Esophagus squamous epithelium (tissue), 4 donors: ENCODE results near the gene HDAC1.

Source experiments
- POLR2A ChIP-seq, 4 donors: fragments of 450-650 bp; IDR thresholded peaks; one replicate each; pipeline ENCODE4 v1.6.1; 2017; ENCODE audit warnings: antibody characterized with exemption in 4 of 4, mild to moderate bottlenecking in 4 of 4, moderate library complexity in 3 of 4
- TF ChIP-seq, protein P1 (sequence below), 6 experiments: fragments of 450-650 bp in 4 of 6; fragments of 200-600 bp in 2 of 6; sonication (generic) in 2 of 6; IDR thresholded peaks; one replicate each; pipeline ENCODE4 v1.5.1; 2016 to 2019; ENCODE audit warnings: antibody characterized with exemption in 6 of 6, mild to moderate bottlenecking in 4 of 6, moderate library complexity in 4 of 6

- TF ChIP-seq, protein P1, sequence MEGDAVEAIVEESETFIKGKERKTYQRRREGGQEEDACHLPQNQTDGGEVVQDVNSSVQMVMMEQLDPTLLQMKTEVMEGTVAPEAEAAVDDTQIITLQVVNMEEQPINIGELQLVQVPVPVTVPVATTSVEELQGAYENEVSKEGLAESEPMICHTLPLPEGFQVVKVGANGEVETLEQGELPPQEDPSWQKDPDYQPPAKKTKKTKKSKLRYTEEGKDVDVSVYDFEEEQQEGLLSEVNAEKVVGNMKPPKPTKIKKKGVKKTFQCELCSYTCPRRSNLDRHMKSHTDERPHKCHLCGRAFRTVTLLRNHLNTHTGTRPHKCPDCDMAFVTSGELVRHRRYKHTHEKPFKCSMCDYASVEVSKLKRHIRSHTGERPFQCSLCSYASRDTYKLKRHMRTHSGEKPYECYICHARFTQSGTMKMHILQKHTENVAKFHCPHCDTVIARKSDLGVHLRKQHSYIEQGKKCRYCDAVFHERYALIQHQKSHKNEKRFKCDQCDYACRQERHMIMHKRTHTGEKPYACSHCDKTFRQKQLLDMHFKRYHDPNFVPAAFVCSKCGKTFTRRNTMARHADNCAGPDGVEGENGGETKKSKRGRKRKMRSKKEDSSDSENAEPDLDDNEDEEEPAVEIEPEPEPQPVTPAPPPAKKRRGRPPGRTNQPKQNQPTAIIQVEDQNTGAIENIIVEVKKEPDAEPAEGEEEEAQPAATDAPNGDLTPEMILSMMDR (IDR thresholded peaks at IDR 0.05), result no peak
- no peak for TF ChIP-seq POLR2A (IDR thresholded peaks at IDR 0.05)
Observed at GRCh38 chr1:32247452-32247851, 44.4 kb upstream of the HDAC1 start.
